Nephron progenitor cell (in vitro differentiated cells): Measurements from ENCODE around the gene DHX58.

Experiments
- DNase-seq: peaks from one replicate; pipeline ENCODE4 v3.0.0; 2021
- H3K27ac Mint-ChIP-seq: 2 replicates; pipeline ENCODE4 v1.8.0; 2021; ENCODE audit warnings: mild to moderate bottlenecking, moderate library complexity, mixed read lengths
- H3K27me3 Mint-ChIP-seq: 2 replicates; pipeline ENCODE4 v1.8.0; 2021; ENCODE audit warnings: mild to moderate bottlenecking, low read depth, mixed read lengths; ENCODE audit not compliant: poor library complexity
- H3K36me3 Mint-ChIP-seq: 2 replicates; pipeline ENCODE4 v1.8.0; 2021; ENCODE audit warnings: low read depth, mixed read lengths
- H3K4me1 Mint-ChIP-seq: 2 replicates; pipeline ENCODE4 v1.8.0; 2021; ENCODE audit warnings: mixed read lengths
- H3K4me3 Mint-ChIP-seq: 2 replicates; pipeline ENCODE4 v1.8.0; 2021; ENCODE audit warnings: mild to moderate bottlenecking, moderate library complexity, mixed read lengths
- H3K9me3 Mint-ChIP-seq: 2 replicates; pipeline ENCODE4 v1.8.0; 2021; ENCODE audit warnings: mild to moderate bottlenecking, moderate library complexity, mixed read lengths
- TF ChIP-seq, protein P1 (sequence below): fragments of 200-600 bp; sonication (generic); IDR thresholded peaks from 2 replicates; pipeline ENCODE4 v1.5.0; 2021; ENCODE audit warnings: antibody characterized with exemption

The DHX58 gene

GRCh38 chr17:42116705-42117396 lies 4.3 kb upstream of the DHX58 start:
- no peak overlapping the region for H3K4me3 Mint-ChIP-seq

GRCh38 chr17:42114118-42114517 lies 1.6 kb upstream of the DHX58 start:
- Mint-ChIP-seq H3K36me3 (peaks cover 14% of the 10 kb centered on the region), H3K9me3 (no peaks in the 10 kb centered on the region), H3K27me3 (peaks cover 10% of the 10 kb centered on the region)

More at GRCh38 chr17:42116705-42117396, 4.3 kb upstream of the DHX58 start:
- DNase-seq: peak; percentile 79
- H3K27me3 Mint-ChIP-seq: no peaks in the 10 kb centered on the region
- no peaks in the 10 kb centered on the region for H3K9me3 Mint-ChIP-seq
- peaks cover 14% of the 10 kb centered on the region for H3K36me3 Mint-ChIP-seq
- TF ChIP-seq, protein P1, sequence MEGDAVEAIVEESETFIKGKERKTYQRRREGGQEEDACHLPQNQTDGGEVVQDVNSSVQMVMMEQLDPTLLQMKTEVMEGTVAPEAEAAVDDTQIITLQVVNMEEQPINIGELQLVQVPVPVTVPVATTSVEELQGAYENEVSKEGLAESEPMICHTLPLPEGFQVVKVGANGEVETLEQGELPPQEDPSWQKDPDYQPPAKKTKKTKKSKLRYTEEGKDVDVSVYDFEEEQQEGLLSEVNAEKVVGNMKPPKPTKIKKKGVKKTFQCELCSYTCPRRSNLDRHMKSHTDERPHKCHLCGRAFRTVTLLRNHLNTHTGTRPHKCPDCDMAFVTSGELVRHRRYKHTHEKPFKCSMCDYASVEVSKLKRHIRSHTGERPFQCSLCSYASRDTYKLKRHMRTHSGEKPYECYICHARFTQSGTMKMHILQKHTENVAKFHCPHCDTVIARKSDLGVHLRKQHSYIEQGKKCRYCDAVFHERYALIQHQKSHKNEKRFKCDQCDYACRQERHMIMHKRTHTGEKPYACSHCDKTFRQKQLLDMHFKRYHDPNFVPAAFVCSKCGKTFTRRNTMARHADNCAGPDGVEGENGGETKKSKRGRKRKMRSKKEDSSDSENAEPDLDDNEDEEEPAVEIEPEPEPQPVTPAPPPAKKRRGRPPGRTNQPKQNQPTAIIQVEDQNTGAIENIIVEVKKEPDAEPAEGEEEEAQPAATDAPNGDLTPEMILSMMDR: peak; percentile 79
- peak overlapping the region; percentile 59 for H3K27ac Mint-ChIP-seq
- H3K4me1 Mint-ChIP-seq: peaks cover 47% of the 10 kb centered on the region

DNA sequence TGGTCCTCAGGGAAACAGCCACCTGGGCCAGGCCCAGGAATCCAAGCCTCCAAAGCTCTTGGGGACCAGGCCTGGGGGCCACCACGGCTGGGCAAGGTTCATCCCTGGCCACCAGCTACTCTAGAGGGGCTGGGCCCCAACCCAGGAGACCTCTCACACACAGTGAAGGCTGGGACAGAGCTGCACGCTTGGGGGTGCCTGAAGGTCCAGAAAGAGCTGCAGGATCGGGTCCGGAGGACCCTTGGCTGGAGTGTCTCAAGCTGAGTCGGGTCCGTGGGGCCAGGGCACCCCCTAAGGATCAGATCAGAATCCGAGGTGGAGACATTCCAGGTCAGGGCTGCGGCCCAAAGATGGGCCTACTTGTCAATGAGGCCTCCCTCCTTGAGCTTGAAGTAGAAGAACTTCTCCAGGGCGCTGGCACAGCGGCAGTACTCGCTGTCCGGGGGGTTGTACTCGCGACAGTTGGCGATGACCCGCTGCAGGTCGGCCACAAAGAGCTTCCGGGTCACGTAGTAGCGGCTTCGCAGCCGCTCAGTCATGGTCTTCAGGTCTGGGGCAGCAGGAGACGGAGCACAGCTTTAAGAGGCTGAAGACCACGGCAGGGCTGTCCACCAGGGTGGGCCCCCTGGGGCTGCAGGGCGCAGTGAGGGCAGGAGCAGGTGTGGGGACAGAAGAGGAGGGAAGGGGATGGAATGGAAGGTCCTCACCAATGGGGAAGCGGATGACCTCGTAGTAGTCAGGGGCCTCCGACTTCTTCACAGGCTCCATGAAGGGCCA lies 967 bp upstream of the DHX58 start:
- Mint-ChIP-seq H3K9me3 (no peaks in the 10 kb centered on the region), H3K4me3 (no peak overlapping the region), H3K4me1 (peaks cover 38% of the 10 kb centered on the region)

More at GRCh38 chr17:42114118-42114517, 1.6 kb upstream of the DHX58 start:
- H3K4me3 Mint-ChIP-seq: no peak overlapping the region
- DNase-seq: no peak
- no peak overlapping the region for H3K27ac Mint-ChIP-seq
- peaks cover 38% of the 10 kb centered on the region for H3K4me1 Mint-ChIP-seq
- TF ChIP-seq, protein P1: no peak

GRCh38 chr17:42111871-42112551 lies 503 bp downstream of the DHX58 start:
- Mint-ChIP-seq H3K27ac (no peak overlapping the region), H3K36me3 (peaks cover 11% of the 10 kb centered on the region)
- TF ChIP-seq, protein P1: no peak

More for the DNA sequence above, 967 bp upstream of the DHX58 start:
- TF ChIP-seq, protein P1: no peak
- Mint-ChIP-seq H3K36me3 (peaks cover 14% of the 10 kb centered on the region), H3K27ac (no peak overlapping the region), H3K27me3 (peaks cover 10% of the 10 kb centered on the region)
- no peak for DNase-seq

GRCh38 chr17:42111265-42111636 lies 1.3 kb downstream of the DHX58 start:
- no peak for DNase-seq
- Mint-ChIP-seq H3K27ac (no peak overlapping the region), H3K4me3 (no peak overlapping the region), H3K4me1 (peaks cover 38% of the 10 kb centered on the region), H3K9me3 (no peaks in the 10 kb centered on the region), H3K36me3 (peaks cover 5% of the 10 kb centered on the region), H3K27me3 (peaks cover 23% of the 10 kb centered on the region)
- TF ChIP-seq, protein P1: no peak

More at GRCh38 chr17:42111871-42112551, 503 bp downstream of the DHX58 start:
- peaks cover 45% of the 10 kb centered on the region for H3K4me1 Mint-ChIP-seq
- H3K9me3 Mint-ChIP-seq: no peaks in the 10 kb centered on the region
- peaks cover 18% of the 10 kb centered on the region for H3K27me3 Mint-ChIP-seq
- DNase-seq: no peak
- no peak overlapping the region for H3K4me3 Mint-ChIP-seq
